ENCODE measurements around the gene KCNE4.

DNA sequence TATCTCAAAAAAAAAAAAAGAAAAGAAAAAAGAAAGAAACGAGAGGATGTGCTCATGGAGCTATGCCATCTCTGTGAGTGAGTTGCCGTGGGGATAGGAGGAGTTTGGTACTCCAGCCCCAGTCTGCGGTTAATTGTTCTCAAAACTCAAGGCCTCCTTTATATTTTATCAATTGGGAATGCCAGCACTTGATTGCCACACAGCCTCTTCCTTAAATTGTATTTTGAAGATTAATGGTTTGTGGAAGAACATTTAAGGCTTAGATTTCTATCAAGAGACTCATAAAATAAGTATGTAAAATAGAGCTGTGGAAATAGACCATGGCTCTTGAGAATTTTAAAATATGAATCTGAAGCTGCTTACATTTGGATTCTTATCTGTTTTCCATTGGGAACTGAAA lies 29.8 kb downstream of the KCNE4 start:
- TF ChIP-seq POLR2A (IDR thresholded peaks at IDR 0.05): no peak
- TF ChIP-seq, protein P1, sequence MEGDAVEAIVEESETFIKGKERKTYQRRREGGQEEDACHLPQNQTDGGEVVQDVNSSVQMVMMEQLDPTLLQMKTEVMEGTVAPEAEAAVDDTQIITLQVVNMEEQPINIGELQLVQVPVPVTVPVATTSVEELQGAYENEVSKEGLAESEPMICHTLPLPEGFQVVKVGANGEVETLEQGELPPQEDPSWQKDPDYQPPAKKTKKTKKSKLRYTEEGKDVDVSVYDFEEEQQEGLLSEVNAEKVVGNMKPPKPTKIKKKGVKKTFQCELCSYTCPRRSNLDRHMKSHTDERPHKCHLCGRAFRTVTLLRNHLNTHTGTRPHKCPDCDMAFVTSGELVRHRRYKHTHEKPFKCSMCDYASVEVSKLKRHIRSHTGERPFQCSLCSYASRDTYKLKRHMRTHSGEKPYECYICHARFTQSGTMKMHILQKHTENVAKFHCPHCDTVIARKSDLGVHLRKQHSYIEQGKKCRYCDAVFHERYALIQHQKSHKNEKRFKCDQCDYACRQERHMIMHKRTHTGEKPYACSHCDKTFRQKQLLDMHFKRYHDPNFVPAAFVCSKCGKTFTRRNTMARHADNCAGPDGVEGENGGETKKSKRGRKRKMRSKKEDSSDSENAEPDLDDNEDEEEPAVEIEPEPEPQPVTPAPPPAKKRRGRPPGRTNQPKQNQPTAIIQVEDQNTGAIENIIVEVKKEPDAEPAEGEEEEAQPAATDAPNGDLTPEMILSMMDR (IDR thresholded peaks at IDR 0.05): no peak

Measured in prostate gland (tissue), 2 donors.